CD4-positive, alpha-beta T cell (primary cell): Measurements from ENCODE around the gene SPTBN4. TPM values are rescaled to one million over a fixed set of nuclear protein-coding genes. Genes with fewer than 3 reads are reported as not detected.
"Not testable (repeated sequence)": the region's sequence is repeated elsewhere in the genome, so short reads cannot be mapped to it uniquely, and the experiment has no call there.

Experiments used
- ATAC-seq: fragments of 200-7000 bp; cut with Tn5 transposase; one replicate; pipeline ENCODE4 v1.10.0; 2022; ENCODE audit warnings: mild to moderate bottlenecking; ENCODE audit not compliant: poor library complexity
- CTCF ChIA-PET: fragments of 350-600 bp; sonication (Branson Sonifier 250); formaldehyde crosslinking; loops from one replicate; lab custom pipeline; 2021; ENCODE audit warnings: antibody characterized with exemption, inconsistent platforms; lab: Charles Lee
- POLR2A ChIA-PET: fragments of 350-600 bp; sonication (Branson Sonifier 250); formaldehyde crosslinking; loops from one replicate; lab custom pipeline; 2021; ENCODE audit warnings: antibody characterized with exemption, inconsistent platforms; lab: Charles Lee
- DNase-seq, 14 experiments: peaks; one replicate each; pipeline ENCODE4 v3.0.0-alpha.2; 2013 to 2020; ENCODE audit warnings: mixed read lengths in 2 of 14
- H3K27ac ChIP-seq, 2 donors: one replicate each; pipeline versions ENCODE4 v1.5.1 to v1.7.0; 2013; ENCODE audit warnings: low read length in 2 of 2, low read depth in 1 of 2, mild to moderate bottlenecking in 1 of 2
- H3K27me3 ChIP-seq, 2 experiments: 1 replicate in 1 of 2; 2 replicates in 1 of 2; pipeline versions ENCODE4 v1.6.1 to v1.7.0; 2013; ENCODE audit warnings: low read length in 2 of 2, control low read depth in 1 of 2, mild to moderate bottlenecking in 1 of 2, moderate library complexity in 1 of 2; ENCODE audit not compliant: insufficient read depth in 2 of 2, control insufficient read depth in 1 of 2
- H3K36me3 ChIP-seq: one replicate; pipeline ENCODE4 v1.6.1; 2013; ENCODE audit warnings: low read length, control low read depth; ENCODE audit not compliant: insufficient read depth
- H3K4me1 ChIP-seq: one replicate; pipeline ENCODE4 v1.6.1; 2013; ENCODE audit warnings: low read length, control low read depth; ENCODE audit not compliant: insufficient read depth
- H3K4me3 ChIP-seq: one replicate; pipeline ENCODE4 v1.5.1; 2013; ENCODE audit warnings: mild to moderate bottlenecking, low read length, moderate library complexity
- H3K9me3 ChIP-seq, 2 experiments: 1 replicate in 1 of 2; 2 replicates in 1 of 2; pipeline versions ENCODE4 v1.6.1 to v1.7.0; 2013; ENCODE audit warnings: low read length in 2 of 2, mild to moderate bottlenecking in 2 of 2, control low read depth in 1 of 2, moderate library complexity in 1 of 2; ENCODE audit not compliant: control insufficient read depth in 1 of 2, insufficient read depth in 1 of 2
- H3K27ac Mint-ChIP-seq: one replicate; pipeline ENCODE4 v1.8.0; 2020; ENCODE audit warnings: mixed read lengths
- H3K27me3 Mint-ChIP-seq: one replicate; pipeline ENCODE4 v1.8.0; 2021; ENCODE audit warnings: mixed read lengths
- H3K36me3 Mint-ChIP-seq: one replicate; pipeline ENCODE4 v1.8.0; 2021; ENCODE audit warnings: low read depth, mixed read lengths
- H3K4me1 Mint-ChIP-seq: one replicate; pipeline ENCODE4 v1.8.0; 2021; ENCODE audit warnings: low read depth, mixed read lengths
- H3K4me3 Mint-ChIP-seq: one replicate; pipeline ENCODE4 v1.8.0; 2020; ENCODE audit warnings: mild to moderate bottlenecking, mixed read lengths
- H3K9me3 Mint-ChIP-seq: one replicate; pipeline ENCODE4 v1.8.0; 2020; ENCODE audit warnings: mixed read lengths
- CTCF ChIP-seq: fragments of 200-600 bp; IDR thresholded peaks from one replicate; pipeline ENCODE4 v1.8.0; 2022; ENCODE audit warnings: antibody characterized with exemption, mild to moderate bottlenecking
- intact Hi-C, 2 experiments: fragments of 100-400 bp; cut with DNase I in 1 of 2; cut with micrococcal nuclease in 1 of 2; formaldehyde crosslinking; loops; one replicate each; pipeline versions ENCODE4 v1.15.1 to v1.9.0; 2023 to 2025; cut with DNase I, micrococcal nuclease
- total RNA-seq, 174 experiments: library from RNA in 2 of 174; stranded (reverse) in 2 of 174; gene quantifications; one replicate each; pipeline ENCODE4 v1.2.3 and lab custom pipeline; 2021 to 2026

Gene SPTBN4
- total RNA-seq, 2 experiments from 2014 or later = 0.59 to 0.88 TPM

DNA sequence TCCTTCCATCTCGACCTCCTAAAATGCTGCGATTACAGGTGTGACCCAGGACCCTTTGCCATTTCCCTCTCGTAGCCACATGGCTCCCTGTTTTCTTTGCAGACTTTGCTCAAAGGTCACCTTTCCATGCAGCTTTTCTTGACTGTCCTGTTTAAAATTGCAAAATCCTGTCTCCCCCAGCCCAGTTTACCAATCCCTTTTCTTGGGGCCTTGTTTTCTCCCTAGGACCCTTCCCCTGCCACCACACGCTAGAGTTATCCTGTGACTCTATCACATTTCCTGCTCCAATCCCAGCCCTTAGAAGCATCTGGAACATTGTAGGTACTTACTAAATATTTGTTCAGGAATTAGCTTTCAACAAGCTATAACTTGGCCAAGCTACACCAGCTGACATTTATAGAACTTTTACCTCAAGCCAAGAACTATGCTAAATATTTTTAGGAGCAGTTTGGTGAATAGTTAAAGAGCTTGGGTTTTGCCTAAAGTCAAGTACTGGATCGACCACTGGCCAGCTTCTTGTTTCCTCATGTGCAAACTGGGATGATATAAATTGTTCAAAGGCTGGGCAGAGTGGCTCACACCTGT is 13.6 kb upstream of the SPTBN4 start:
- TF ChIP-seq CTCF = no peak
- Histone ChIP-seq H3K9me3 (no peaks in the 10 kb centered on the region), H3K4me3 (no peak overlapping the region), H3K27me3 (no peaks in the 10 kb centered on the region), H3K36me3 (no peaks in the 10 kb centered on the region), H3K4me1 (no peaks in the 10 kb centered on the region), H3K27ac (no peak overlapping the region)
- intact Hi-C loops = no loop called here
- Mint-ChIP-seq H3K4me1 (no peaks in the 10 kb centered on the region), H3K27ac (no peak overlapping the region), H3K4me3 (no peak overlapping the region), H3K36me3 (no peaks in the 10 kb centered on the region), H3K9me3 (no peaks in the 10 kb centered on the region), H3K27me3 (no peaks in the 10 kb centered on the region)
- ATAC-seq (no peak), DNase-seq (no peak)
- ChIA-PET CTCF (no interaction called here), POLR2A (interaction anchor here (1.7 kb wide), 1 partner anchor 10 kb away, joined by 9 read pairs; the partner anchor contains the start of gene SERTAD3)

- DNase-seq, H3K27me3 ChIP-seq, H3K9me3 ChIP-seq, CTCF ChIA-PET, H3K4me3 ChIP-seq, H3K27me3 Mint-ChIP-seq, H3K27ac ChIP-seq, H3K27ac Mint-ChIP-seq, intact Hi-C loops, H3K36me3 ChIP-seq, ATAC-seq, H3K9me3 Mint-ChIP-seq, H3K4me3 Mint-ChIP-seq, H3K4me1 Mint-ChIP-seq, H3K4me1 ChIP-seq, H3K36me3 Mint-ChIP-seq: not testable (repeated sequence)
- POLR2A ChIA-PET = interaction anchor here (1.7 kb wide), 1 partner anchor 11 kb away, joined by 9 read pairs; the partner anchor contains the start of gene SERTAD3
Measured at GRCh38 chr19:40453943-40454342, 12.9 kb upstream of the SPTBN4 start.

GRCh38 chr19:40457048-40457447 is 9.8 kb upstream of the SPTBN4 start:
- Histone ChIP-seq H3K27ac (no peak overlapping the region), H3K4me3 (no peak overlapping the region), H3K9me3 (no peaks in the 10 kb centered on the region), H3K27me3 (no peaks in the 10 kb centered on the region), H3K4me1 (no peaks in the 10 kb centered on the region), H3K36me3 (no peaks in the 10 kb centered on the region)
- DNase-seq (no peak), ATAC-seq (no peak)
- Mint-ChIP-seq H3K27me3 (no peaks in the 10 kb centered on the region), H3K4me1 (no peaks in the 10 kb centered on the region), H3K36me3 (no peaks in the 10 kb centered on the region), H3K4me3 (no peak overlapping the region), H3K9me3 (no peaks in the 10 kb centered on the region), H3K27ac (no peak overlapping the region)
- no peak for TF ChIP-seq CTCF
- POLR2A ChIA-PET = no interaction called here
- CTCF ChIA-PET = no interaction called here
- intact Hi-C loops = no loop called here
